Naive B cell (primary cell): ENCODE measurements around the gene DUSP22. TPM values are rescaled to one million over a fixed set of nuclear protein-coding genes. Genes with fewer than 3 reads are reported as not detected.

Experiments used
- ATAC-seq, 2 donors: fragments of 150-1000 bp; cut with Tn5 transposase; 2 replicates each; pipeline ENCODE4 v1.10.0; 2021; ENCODE audit warnings: low read depth in 2 of 2, mild to moderate bottlenecking in 2 of 2, moderate library complexity in 2 of 2
- DNase-seq: peaks from one replicate; pipeline ENCODE4 v3.0.0; 2022
- H3K27ac Mint-ChIP-seq, 6 donors: one replicate each; pipeline ENCODE4 v1.8.0; 2020 to 2022; ENCODE audit warnings: mild to moderate bottlenecking in 6 of 6, mixed read lengths in 6 of 6, moderate library complexity in 5 of 6, inconsistent platforms in 2 of 6
- H3K27me3 Mint-ChIP-seq, 3 donors: one replicate each; pipeline ENCODE4 v1.8.0; 2021 to 2022; ENCODE audit warnings: mixed read lengths in 3 of 3, mild to moderate bottlenecking in 1 of 3
- H3K36me3 Mint-ChIP-seq, 2 donors: one replicate each; pipeline ENCODE4 v1.8.0; 2020 to 2022; ENCODE audit warnings: mixed read lengths in 2 of 2, inconsistent platforms in 1 of 2, mild to moderate bottlenecking in 1 of 2
- H3K4me1 Mint-ChIP-seq, 3 donors: one replicate each; pipeline ENCODE4 v1.8.0; 2020 to 2022; ENCODE audit warnings: mixed read lengths in 3 of 3, inconsistent platforms in 1 of 3, mild to moderate bottlenecking in 1 of 3, moderate library complexity in 1 of 3
- H3K4me3 Mint-ChIP-seq, 8 donors: one replicate each; pipeline ENCODE4 v1.8.0; 2020 to 2022; ENCODE audit warnings: mild to moderate bottlenecking in 8 of 8, mixed read lengths in 8 of 8, moderate library complexity in 8 of 8, inconsistent platforms in 2 of 8
- H3K9me3 Mint-ChIP-seq, 7 donors: one replicate each; pipeline ENCODE4 v1.8.0; 2020 to 2022; ENCODE audit warnings: mixed read lengths in 7 of 7, mild to moderate bottlenecking in 5 of 7, inconsistent platforms in 2 of 7, moderate library complexity in 1 of 7
- polyA plus RNA-seq, 6 donors: library from polyadenylated mRNA; unstranded; fragments of 300-500 nt; fragmentation: Illumina TruSeq; gene quantifications; one replicate each; pipeline ENCODE4 v1.2.3, GENCODE V29; 2021; ENCODE audit warnings: low read depth in 6 of 6

The DUSP22 gene
- polyA plus RNA-seq, 6 donors from 2014 or later = 89.6 to 177 (median 134) TPM

DNA sequence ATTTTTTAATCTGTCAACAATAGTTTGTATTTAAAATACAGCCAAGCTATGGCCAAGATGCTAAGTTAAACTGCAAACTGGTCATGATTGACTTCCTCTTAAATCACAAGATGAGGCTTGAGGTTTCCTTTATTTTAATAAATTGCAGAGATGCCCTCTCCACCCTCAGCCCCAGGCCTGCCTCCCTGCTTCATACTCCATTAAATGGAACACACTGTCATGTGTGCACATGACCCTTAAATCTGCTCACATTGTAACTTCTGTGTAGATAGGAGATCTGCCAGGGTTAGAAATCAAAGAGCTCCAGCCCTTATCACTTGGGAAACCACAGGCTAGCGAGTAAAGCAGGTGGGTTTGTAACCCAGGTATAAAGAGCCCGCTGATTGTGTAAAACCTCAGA lies 20.8 kb downstream of the DUSP22 start:
- ATAC-seq = peak; percentile 81 to 87
- Mint-ChIP-seq H3K27ac (peak overlapping the region; percentile 87 to 97 (median 94)), H3K27me3 (no peaks in the 10 kb centered on the region), H3K4me3 (peak overlapping the region; percentile 45 to 83 (median 62)), H3K9me3 (peaks cover 0 to 4% (median 0%) of the 10 kb centered on the region in 7 donors), H3K4me1 (peaks cover 0 to 82% (median 57%) of the 10 kb centered on the region in 3 donors), H3K36me3 (peaks cover 5 to 7% of the 10 kb centered on the region in 2 donors)
- DNase-seq = peak; percentile 68

DNA sequence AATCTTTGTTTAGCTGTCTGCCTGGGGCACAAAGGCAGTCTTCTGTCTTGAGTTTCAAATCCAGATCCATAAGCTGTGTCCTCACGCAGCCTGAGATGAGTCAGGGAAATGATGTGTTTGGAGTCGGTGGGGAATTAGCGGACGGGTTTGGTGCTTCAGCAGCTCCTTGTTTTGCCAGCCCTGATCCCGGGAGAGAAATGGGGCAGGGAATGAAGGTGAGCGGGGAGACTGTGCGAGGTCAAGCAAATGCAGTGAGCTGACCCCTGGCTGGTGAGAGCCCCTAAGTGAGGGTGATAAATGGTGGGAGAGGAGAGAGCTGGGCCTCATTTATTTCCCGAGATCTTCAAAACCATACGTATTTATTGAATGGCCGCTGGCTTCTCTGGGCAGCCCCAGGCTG lies 21.6 kb downstream of the DUSP22 start:
- Mint-ChIP-seq H3K36me3 (peaks cover 0 to 3% of the 10 kb centered on the region in 2 donors), H3K9me3 (peaks cover 0 to 4% (median 0%) of the 10 kb centered on the region in 7 donors), H3K27me3 (no peaks in the 10 kb centered on the region), H3K4me1 (peaks cover 0 to 82% (median 59%) of the 10 kb centered on the region in 3 donors), H3K27ac (peak overlapping the region in 5 of 6 donors; percentile 19 to 97 (median 60)), H3K4me3 (peak overlapping the region in 2 of 8 donors; percentile 12 to 83)
- ATAC-seq = no peak
- DNase-seq = no peak

DNA sequence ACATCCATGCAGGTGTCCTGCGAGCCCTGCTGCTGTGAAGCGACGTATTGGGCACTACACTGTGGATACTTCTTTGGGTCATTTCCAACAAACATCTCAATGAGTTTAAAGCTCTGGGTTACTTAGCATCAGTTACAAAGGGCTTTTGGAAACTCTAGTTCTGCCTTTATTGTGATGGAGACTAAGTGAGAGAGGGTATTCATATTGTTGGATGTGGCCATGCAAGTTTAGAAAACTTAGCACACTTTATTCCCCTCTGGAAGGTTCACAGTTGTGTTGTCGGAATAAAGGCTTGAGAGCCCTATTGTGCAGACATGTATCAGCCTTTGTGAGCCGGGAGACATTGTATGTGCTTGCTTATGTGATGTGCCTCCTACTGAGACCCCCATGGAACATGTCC lies 22.1 kb downstream of the DUSP22 start:
- Mint-ChIP-seq H3K4me1 (peaks cover 0 to 77% (median 59%) of the 10 kb centered on the region in 3 donors), H3K27ac (peak overlapping the region in 5 of 6 donors; percentile 60 to 97 (median 87)), H3K4me3 (peak overlapping the region in 2 of 8 donors; percentile 32 to 69), H3K27me3 (no peaks in the 10 kb centered on the region), H3K9me3 (peaks cover 0 to 4% (median 0%) of the 10 kb centered on the region in 7 donors), H3K36me3 (peaks cover 0 to 3% of the 10 kb centered on the region in 2 donors)
- ATAC-seq (no peak), DNase-seq (no peak)

DNA sequence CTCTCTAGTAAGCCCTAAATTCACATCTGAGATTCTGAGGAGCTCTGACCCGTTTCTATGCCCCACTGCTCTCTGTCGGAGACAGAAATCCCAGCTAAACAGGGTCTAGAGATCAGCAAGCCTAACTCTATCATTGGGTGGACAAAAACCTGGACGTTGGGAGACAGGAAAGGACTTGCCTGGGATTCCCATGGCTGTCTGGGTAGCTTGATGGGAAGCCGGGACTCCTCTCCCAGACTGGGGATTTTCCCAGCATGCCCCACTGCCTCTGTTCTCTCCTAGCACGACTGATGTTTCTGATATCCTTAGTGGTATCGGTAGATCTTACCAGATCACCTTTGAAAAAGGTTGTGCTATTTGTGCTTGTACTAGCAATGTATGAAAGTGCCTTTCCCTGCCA lies 22.9 kb downstream of the DUSP22 start:
- Mint-ChIP-seq H3K36me3 (peaks cover 0 to 3% of the 10 kb centered on the region in 2 donors), H3K4me3 (peak overlapping the region in 2 of 8 donors; percentile 1 to 48), H3K27ac (peak overlapping the region in 5 of 6 donors; percentile 76 to 97 (median 88)), H3K27me3 (no peaks in the 10 kb centered on the region), H3K4me1 (peaks cover 0 to 69% (median 50%) of the 10 kb centered on the region in 3 donors), H3K9me3 (peaks cover 0 to 4% (median 0%) of the 10 kb centered on the region in 7 donors)
- DNase-seq (no peak), ATAC-seq (no peak)

DNA sequence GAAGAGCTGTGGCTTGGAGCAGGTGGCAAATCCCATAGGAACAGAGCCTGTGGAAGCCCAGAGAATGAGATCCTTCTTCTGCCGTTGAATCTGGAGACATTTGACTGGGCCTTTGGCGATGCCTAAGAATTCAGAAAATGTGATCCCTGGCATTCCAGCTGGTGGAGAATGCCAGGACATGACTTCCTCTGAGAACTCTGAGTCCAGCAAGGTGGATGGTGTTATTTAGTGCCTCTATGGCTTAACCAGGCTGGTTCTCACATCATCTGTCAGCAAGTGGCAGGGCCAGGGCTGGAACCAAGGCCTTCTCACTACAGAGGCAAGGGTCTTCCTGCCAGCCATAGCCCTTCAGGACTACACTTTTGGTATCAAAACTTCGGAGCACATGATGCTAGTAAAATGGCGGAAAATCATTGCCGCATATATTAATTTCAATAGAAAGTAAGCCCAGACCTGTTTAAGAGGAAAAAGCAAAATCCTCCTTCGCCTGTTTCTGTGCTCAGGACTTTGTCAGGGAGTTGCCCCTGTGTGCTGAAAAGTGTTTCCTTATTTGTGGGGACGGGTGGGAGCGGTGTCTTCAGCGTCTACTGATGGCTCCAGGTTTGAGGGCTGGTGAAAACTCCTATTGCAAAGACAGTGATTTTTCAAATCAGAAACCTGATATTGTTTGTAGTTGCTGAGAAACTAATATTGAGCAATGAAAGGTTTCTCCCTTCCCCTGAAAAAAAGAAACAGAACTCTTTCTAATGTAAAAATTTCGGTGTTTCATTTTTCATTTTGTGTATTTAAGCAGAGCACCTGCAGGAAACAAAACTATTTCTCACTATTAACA lies 23.9 kb downstream of the DUSP22 start:
- Mint-ChIP-seq H3K9me3 (peaks cover 0 to 4% (median 0%) of the 10 kb centered on the region in 7 donors), H3K27me3 (no peaks in the 10 kb centered on the region), H3K4me3 (peak overlapping the region in 5 of 8 donors; percentile 57 to 85 (median 68)), H3K4me1 (peaks cover 0 to 67% (median 50%) of the 10 kb centered on the region in 3 donors), H3K27ac (peak overlapping the region in 5 of 6 donors; percentile 0 to 97 (median 94)), H3K36me3 (peaks cover 0 to 3% of the 10 kb centered on the region in 2 donors)
- no peak for ATAC-seq
- no peak for DNase-seq

DNA sequence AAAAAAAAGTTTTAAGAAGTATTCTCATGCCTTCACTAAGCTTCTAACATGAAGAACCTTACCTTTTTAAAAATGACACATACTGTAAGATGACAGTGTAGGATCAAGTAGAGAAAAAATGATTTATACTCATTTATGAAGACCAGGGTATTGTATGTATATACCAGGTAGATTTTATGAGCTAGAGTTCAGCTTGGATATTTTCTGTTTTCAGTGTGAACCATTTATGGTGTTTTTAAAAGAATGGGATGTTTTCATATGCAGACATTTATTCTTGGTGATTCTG lies 24.4 kb downstream of the DUSP22 start:
- Mint-ChIP-seq H3K4me1 (peaks cover 0 to 67% (median 47%) of the 10 kb centered on the region in 3 donors), H3K27ac (peak overlapping the region; percentile 85 to 97 (median 94)), H3K9me3 (peaks cover 0 to 4% (median 0%) of the 10 kb centered on the region in 7 donors), H3K36me3 (peaks cover 0 to 3% of the 10 kb centered on the region in 2 donors), H3K4me3 (peak overlapping the region in 5 of 8 donors; percentile 58 to 88 (median 68)), H3K27me3 (no peaks in the 10 kb centered on the region)
- ATAC-seq (no peak), DNase-seq (no peak)

DNA sequence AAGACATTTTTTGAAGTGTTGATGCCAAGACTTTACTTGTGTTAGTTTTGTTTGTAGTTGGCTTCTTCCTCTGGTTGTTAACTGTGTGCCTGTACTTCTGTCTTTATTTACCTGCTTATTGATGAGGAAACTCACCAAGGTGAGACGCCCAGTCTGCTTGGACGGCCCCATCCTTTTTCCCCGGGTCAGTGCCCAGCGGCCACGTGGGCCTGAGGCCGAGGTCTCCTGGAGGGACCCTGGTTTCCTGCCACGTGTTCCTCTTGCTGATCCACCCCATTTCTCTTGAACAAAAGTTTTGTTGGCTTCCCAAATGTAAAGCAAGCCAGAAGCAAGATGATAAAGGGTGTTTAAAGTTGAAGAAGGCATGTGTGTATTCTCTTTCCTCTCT lies 24.8 kb downstream of the DUSP22 start:
- H3K36me3 Mint-ChIP-seq = peaks cover 0 to 3% of the 10 kb centered on the region in 2 donors
- H3K27me3 Mint-ChIP-seq = no peaks in the 10 kb centered on the region
- peak overlapping the region; percentile 85 to 97 (median 94) for H3K27ac Mint-ChIP-seq
- peaks cover 0 to 4% (median 0%) of the 10 kb centered on the region in 7 donors for H3K9me3 Mint-ChIP-seq
- ATAC-seq (peak in 1 of 2 donors; percentile 24), DNase-seq (no peak)
- H3K4me3 Mint-ChIP-seq = peak overlapping the region in 7 of 8 donors; percentile 50 to 88 (median 68)
- H3K4me1 Mint-ChIP-seq = peaks cover 0 to 63% (median 44%) of the 10 kb centered on the region in 3 donors

DNA sequence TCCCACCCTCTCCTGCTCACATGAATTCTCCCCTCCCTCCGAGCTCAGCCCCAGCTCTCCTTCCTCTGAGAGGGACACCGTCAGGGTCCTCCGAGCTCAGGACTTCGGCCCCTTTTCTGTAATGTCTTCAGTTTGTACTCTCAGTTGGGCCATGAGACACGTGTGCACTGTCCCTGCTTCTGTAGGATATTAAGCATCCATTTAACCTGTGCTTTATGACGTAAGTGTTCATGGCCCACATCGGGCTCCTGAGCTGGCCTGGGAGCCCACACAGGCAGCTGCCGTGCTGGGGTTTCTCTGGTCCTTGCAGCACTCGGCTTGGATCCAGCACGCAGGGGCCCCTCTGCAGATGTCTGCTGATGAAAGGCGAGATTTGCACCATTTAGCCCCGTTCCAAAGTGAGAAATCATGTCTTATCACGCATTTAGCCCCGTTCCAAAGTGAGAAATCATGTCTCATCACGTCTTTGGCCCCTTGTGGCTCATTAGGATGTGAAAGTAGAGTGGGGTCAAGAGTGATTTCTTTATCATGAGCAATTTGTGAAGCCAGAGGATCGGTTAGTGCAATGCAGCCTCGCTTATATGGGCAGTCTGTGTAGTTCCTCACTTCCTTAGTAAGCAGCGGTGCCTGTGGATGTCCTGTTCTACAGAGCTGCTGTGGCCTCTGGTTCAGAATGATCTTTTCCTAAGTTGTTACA lies 25.3 kb downstream of the DUSP22 start:
- peaks cover 0 to 3% of the 10 kb centered on the region in 2 donors for H3K36me3 Mint-ChIP-seq
- DNase-seq = no peak
- H3K4me1 Mint-ChIP-seq = peaks cover 0 to 58% (median 39%) of the 10 kb centered on the region in 3 donors
- H3K27me3 Mint-ChIP-seq = no peaks in the 10 kb centered on the region
- ATAC-seq = peak; percentile 15 to 22
- peak overlapping the region; percentile 85 to 97 (median 94) for H3K27ac Mint-ChIP-seq
- H3K9me3 Mint-ChIP-seq = peaks cover 0 to 4% (median 0%) of the 10 kb centered on the region in 7 donors
- peak overlapping the region in 7 of 8 donors; percentile 50 to 88 (median 68) for H3K4me3 Mint-ChIP-seq

DNA sequence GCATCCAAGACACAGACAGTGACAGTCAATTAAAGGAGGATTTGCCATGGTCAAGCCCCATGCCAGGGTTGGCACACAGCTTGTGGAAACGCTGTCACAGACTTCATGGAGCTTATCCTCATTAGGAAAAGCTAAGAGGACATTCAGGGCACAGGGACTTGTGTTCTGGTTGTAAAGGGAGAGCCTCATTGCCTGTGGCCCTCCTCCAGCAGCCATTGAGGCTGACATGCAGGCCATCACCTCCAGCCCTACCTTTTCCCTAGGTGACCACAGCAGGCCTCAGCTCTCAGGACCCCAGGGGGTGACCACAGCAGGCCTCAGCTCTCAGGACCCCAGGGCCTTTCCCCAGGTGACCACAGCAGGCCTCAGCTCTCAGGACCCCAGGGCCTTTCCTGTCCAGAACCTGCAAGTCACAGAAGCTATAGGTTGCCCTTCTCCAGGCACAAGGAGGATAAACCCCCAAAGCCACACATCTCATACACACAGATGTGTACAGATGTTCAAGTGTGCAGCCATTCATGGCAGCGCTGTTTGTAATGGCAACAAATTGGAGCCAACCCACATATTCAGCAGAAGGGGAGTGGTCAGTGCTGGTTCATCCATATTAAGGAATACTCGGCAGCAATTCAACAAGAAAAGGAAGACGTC lies 26.1 kb downstream of the DUSP22 start:
- no peak for ATAC-seq
- peaks cover 0 to 3% of the 10 kb centered on the region in 2 donors for H3K36me3 Mint-ChIP-seq
- H3K4me1 Mint-ChIP-seq = peaks cover 0 to 50% (median 38%) of the 10 kb centered on the region in 3 donors
- H3K9me3 Mint-ChIP-seq = peaks cover 0 to 4% (median 0%) of the 10 kb centered on the region in 7 donors
- DNase-seq = no peak
- H3K4me3 Mint-ChIP-seq = peak overlapping the region in 5 of 8 donors; percentile 58 to 88 (median 68)
- no peaks in the 10 kb centered on the region for H3K27me3 Mint-ChIP-seq
- H3K27ac Mint-ChIP-seq = peak overlapping the region in 5 of 6 donors; percentile 42 to 97 (median 94)

DNA sequence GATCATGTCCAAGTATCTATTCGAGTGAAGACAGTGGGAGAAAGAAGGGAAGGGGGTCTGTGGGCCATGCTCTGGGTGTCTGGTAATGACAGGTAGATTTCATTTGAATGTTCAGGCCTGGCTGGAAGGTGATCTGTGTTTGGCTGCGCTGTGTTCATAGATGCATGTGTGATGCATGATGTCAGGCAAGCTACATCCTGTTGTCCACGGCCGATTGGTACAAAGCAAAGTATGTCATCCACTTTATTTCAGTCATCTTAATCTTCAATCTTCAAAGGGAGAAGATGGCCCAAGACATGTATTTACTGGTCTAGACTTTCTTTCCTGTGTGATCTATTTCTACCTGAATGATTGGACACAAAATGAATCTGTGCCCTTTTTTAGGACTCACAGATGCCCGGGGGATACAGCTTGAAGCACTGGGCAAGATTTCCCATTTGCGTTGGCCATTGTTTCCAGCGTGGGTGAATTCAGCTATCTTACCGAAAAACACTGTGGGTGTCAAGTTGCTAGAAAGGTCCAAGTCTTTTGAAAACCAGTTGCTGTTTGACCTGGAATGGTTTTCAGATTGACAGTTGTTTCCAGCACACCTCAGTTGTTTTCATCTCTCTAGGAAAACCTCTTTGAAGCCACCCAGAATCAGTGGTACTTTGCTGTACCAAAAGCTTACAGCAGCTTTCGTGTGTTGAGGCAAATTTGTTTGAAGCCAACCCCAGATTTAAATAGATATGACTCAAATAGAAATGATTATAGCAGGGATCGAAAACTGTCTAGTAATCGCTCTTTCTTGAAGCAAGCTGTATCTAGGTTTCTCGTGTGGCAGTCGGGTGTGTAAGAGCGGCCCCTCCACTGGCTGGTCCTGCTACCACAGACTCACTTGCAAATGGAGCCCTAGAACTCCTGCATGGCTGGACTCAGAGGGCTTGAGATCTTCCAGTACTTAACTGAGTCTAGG lies 27.2 kb downstream of the DUSP22 start:
- peak overlapping the region in 2 of 6 donors; percentile 27 to 89 for H3K27ac Mint-ChIP-seq
- H3K36me3 Mint-ChIP-seq = peaks cover 0 to 3% of the 10 kb centered on the region in 2 donors
- no peak for ATAC-seq
- no peaks in the 10 kb centered on the region for H3K27me3 Mint-ChIP-seq
- peaks cover 3 to 44% (median 37%) of the 10 kb centered on the region in 3 donors for H3K4me1 Mint-ChIP-seq
- no peak for DNase-seq
- peaks cover 0 to 4% (median 0%) of the 10 kb centered on the region in 7 donors for H3K9me3 Mint-ChIP-seq
- H3K4me3 Mint-ChIP-seq = peak overlapping the region in 3 of 8 donors; percentile 4 to 36 (median 5)

DNA sequence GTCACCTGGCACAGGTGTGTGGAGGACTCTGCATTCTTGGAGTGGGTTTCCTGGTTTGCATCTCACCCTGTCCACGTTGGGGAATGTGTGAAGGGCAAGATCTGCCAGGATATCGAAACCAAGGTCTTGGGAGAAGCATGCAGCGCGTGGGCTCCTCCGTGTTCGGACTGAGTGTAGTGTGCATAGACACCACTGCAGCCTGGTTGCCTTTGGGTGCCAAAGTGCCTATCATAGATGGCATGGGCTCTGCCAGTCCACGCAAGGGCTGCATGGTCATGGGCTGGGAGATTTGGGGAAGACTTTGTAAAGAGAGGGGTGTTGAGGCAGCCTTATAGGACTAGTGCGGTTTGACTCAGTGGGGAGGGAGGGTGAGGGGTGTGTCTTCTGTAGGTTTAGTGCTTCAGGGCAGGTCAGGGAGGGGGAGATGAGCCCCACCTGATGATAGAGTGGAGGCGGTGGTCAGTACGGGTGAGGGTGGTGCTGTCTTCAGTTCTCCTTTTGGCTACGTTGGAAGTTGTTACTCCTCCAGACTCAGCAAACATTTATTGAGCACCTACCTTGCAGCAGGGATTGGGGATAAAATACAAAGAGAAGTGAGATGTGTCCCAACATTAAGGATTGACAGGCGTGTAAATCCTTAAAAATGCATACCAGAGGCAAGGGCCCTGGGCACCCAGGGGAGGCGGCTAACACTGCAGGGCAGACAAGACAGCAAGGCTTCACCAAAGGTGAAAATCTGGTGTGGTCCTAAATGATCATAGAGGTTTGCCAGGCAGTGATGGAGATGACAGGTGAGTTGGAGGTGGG lies 28.3 kb downstream of the DUSP22 start:
- Mint-ChIP-seq H3K4me3 (peak overlapping the region in 1 of 8 donors; percentile 4), H3K27me3 (no peaks in the 10 kb centered on the region), H3K27ac (no peak overlapping the region), H3K9me3 (no peaks in the 10 kb centered on the region), H3K36me3 (peaks cover 0 to 2% of the 10 kb centered on the region in 2 donors), H3K4me1 (peaks cover 4 to 35% (median 28%) of the 10 kb centered on the region in 3 donors)
- no peak for DNase-seq
- ATAC-seq = no peak
